A549 (cell line): ENCODE results near the gene CEP112. TPM values are rescaled to one million over a fixed set of nuclear protein-coding genes. Genes with fewer than 3 reads are reported as not detected.

ENCODE experiments used
- ATAC-seq, 2 experiments: fragments of 200-7000 bp in 1 of 2; fragments of >200 bp in 1 of 2; cut with Nextera tagmentation in 1 of 2; cut with Tn5 transposase in 1 of 2; 3 replicates each; pipeline versions ENCODE4 v1.8.0 to v1.9.1; 2018 to 2020; ENCODE audit warnings: mild to moderate bottlenecking in 1 of 2, moderate library complexity in 1 of 2
- CTCF ChIA-PET: fragments of 300-600 bp; sonication (Branson Sonifier 250); formaldehyde crosslinking; extraction: SDS; loops from one replicate; lab custom pipeline; 2021; ENCODE audit warnings: antibody characterized with exemption, inconsistent platforms; lab: Yijun Ruan, JAX
- POLR2A ChIA-PET: fragments of 350-600 bp; formaldehyde crosslinking; extraction: SDS; loops from one replicate; lab custom pipeline; 2021; ENCODE audit warnings: antibody characterized with exemption, inconsistent platforms; lab: Yijun Ruan, JAX
- DNase-seq, 2 experiments: peaks; one replicate each; pipeline versions ENCODE4 v3.0.0 to v3.0.0-alpha.2; 2011 to 2016; ENCODE audit warnings: low read depth in 1 of 2, low spot score in 1 of 2
- FAIRE-seq: peaks from 2 replicates; lab custom pipeline; 2011; peaks lifted over from hg19 to GRCh38; lab: Jason Lieb, UNC
- H3K27ac ChIP-seq, 2 experiments: fragments of >200 bp; sonication (Bioruptor Twin); formaldehyde crosslinking; 3 replicates each; pipeline ENCODE4 v1.5.1; 2016 to 2017
- H3K4me1 ChIP-seq: fragments of >200 bp; sonication (Bioruptor Twin); formaldehyde crosslinking; 3 replicates; pipeline ENCODE4 v1.6.1; 2016
- H3K4me2 ChIP-seq: fragments of >200 bp; sonication (Bioruptor Twin); formaldehyde crosslinking; 3 replicates; pipeline ENCODE4 v1.6.1; 2016
- H3K4me3 ChIP-seq: fragments of >200 bp; sonication (Bioruptor Twin); formaldehyde crosslinking; 3 replicates; pipeline ENCODE4 v1.5.1; 2016
- H3K9me3 ChIP-seq: fragments of >200 bp; sonication (Bioruptor Twin); formaldehyde crosslinking; 3 replicates; pipeline ENCODE4 v1.6.1; 2016
- BCL3 ChIP-seq: fragments of >200 bp; sonication (Bioruptor Twin); formaldehyde crosslinking; IDR thresholded peaks from 3 replicates; pipeline ENCODE4 v1.6.1; 2016
- CEBPB ChIP-seq, 2 experiments: fragments of >200 bp in 1 of 2; sonication (Bioruptor Twin) in 1 of 2; formaldehyde crosslinking in 1 of 2; IDR thresholded peaks; 2 replicates each; pipeline ENCODE4 v1.6.1; 2012 to 2016
- CHD4 ChIP-seq: fragments of 200-600 bp; sonication (generic); IDR thresholded peaks from 2 replicates; pipeline ENCODE4 v1.6.1; 2016; ENCODE audit warnings: antibody characterized with exemption, mild to moderate bottlenecking, borderline replicate concordance
- ELK1 ChIP-seq: fragments of 150-350 bp; IDR thresholded peaks from 2 replicates; pipeline ENCODE4 v1.6.1; 2014; ENCODE audit warnings: low read depth, mild to moderate bottlenecking, low read length
- EP300 ChIP-seq, 2 experiments: fragments of >200 bp; sonication (Bioruptor Twin); formaldehyde crosslinking; IDR thresholded peaks; 2 replicates in 1 of 2; 3 replicates in 1 of 2; pipeline ENCODE4 v1.6.1; 2016 to 2017
- FOSL2 ChIP-seq, 2 experiments: fragments of 450-650 bp in 1 of 2; fragments of >200 bp in 1 of 2; sonication (Bioruptor Twin) in 1 of 2; formaldehyde crosslinking; IDR thresholded peaks; 2 replicates each; pipeline versions ENCODE4 v1.5.0 to v1.6.1; 2016 to 2020; ENCODE audit warnings: mild to moderate bottlenecking in 1 of 2, moderate library complexity in 1 of 2
- FOXS1 ChIP-seq: fragments of 250-450 bp; sonication (Bioruptor Pico); IDR thresholded peaks from 2 replicates; pipeline ENCODE4 v1.5.0; 2020; ENCODE audit warnings: mild to moderate bottlenecking, moderate library complexity
- GATA3 ChIP-seq: IDR thresholded peaks from 2 replicates; pipeline ENCODE4 v1.6.1; 2012; ENCODE audit warnings: borderline replicate concordance
- HES2 ChIP-seq: fragments of >200 bp; sonication (Bioruptor Twin); formaldehyde crosslinking; IDR thresholded peaks from 2 replicates; pipeline ENCODE4 v1.6.1; 2016
- HMGXB4 ChIP-seq: fragments of 250-450 bp; sonication (Bioruptor Pico); IDR thresholded peaks from 2 replicates; pipeline ENCODE4 v1.5.0; 2021; ENCODE audit warnings: mild to moderate bottlenecking, moderate library complexity, borderline replicate concordance
- HOXA7 ChIP-seq: fragments of 250-450 bp; sonication (Bioruptor Pico); IDR thresholded peaks from 2 replicates; pipeline ENCODE4 v1.5.0; 2020; ENCODE audit warnings: mild to moderate bottlenecking, moderate library complexity
- HOXB5 ChIP-seq: fragments of 250-450 bp; sonication (Bioruptor Pico); IDR thresholded peaks from 2 replicates; pipeline ENCODE4 v1.5.0; 2020; ENCODE audit warnings: mild to moderate bottlenecking, moderate library complexity
- JUN ChIP-seq, 2 experiments: fragments of >200 bp; sonication (Bioruptor Twin); formaldehyde crosslinking; IDR thresholded peaks; 2 replicates in 1 of 2; 3 replicates in 1 of 2; pipeline ENCODE4 v1.6.1; 2016 to 2017
- JUNB ChIP-seq: fragments of >200 bp; sonication (Bioruptor Twin); formaldehyde crosslinking; IDR thresholded peaks from 2 replicates; pipeline ENCODE4 v1.6.1; 2016
- MAFK ChIP-seq: fragments of 450-650 bp; IDR thresholded peaks from 2 replicates; pipeline ENCODE4 v1.6.1; 2014; ENCODE audit not compliant: partially characterized antibody
- MAX ChIP-seq: IDR thresholded peaks from 2 replicates; pipeline ENCODE4 v1.6.1; 2012
- NFE2L2 ChIP-seq: fragments of 150-350 bp; conservative IDR thresholded peaks from 2 replicates; pipeline ENCODE4 v1.6.1; 2014; ENCODE audit warnings: low read length
- PBX3 ChIP-seq: IDR thresholded peaks from 2 replicates; pipeline ENCODE4 v1.6.1; 2012
- PHF8 ChIP-seq: fragments of 200-600 bp; sonication (generic); IDR thresholded peaks from 2 replicates; pipeline ENCODE4 v1.6.1; 2016; ENCODE audit warnings: low read depth, mild to moderate bottlenecking, antibody characterized with exemption, moderate library complexity, borderline replicate concordance
- RAD21 ChIP-seq, 2 experiments: fragments of >200 bp in 1 of 2; sonication (Bioruptor Twin) in 1 of 2; formaldehyde crosslinking in 1 of 2; IDR thresholded peaks in 1 of 2; conservative IDR thresholded peaks in 1 of 2; 2 replicates in 1 of 2; 3 replicates in 1 of 2; pipeline ENCODE4 v1.6.1; 2012 to 2018; ENCODE audit warnings: inconsistent platforms in 1 of 2
- RARB ChIP-seq: fragments of 250-450 bp; sonication (Bioruptor Pico); IDR thresholded peaks from 2 replicates; pipeline ENCODE4 v1.8.0; 2021; ENCODE audit warnings: mild to moderate bottlenecking, moderate library complexity
- SMC3 ChIP-seq: fragments of >200 bp; sonication (Bioruptor Twin); formaldehyde crosslinking; IDR thresholded peaks from 3 replicates; pipeline ENCODE4 v1.6.1; 2018; ENCODE audit warnings: inconsistent platforms
- USF2 ChIP-seq: fragments of 450-650 bp; IDR thresholded peaks from 2 replicates; pipeline ENCODE4 v1.6.1; 2014; ENCODE audit warnings: antibody characterized with exemption
- WGBS: methylation state at CpG from one replicate; pipeline ENCODE4 v1.1.6; 2017; ENCODE audit errors: missing lambda C conversion rate; 5-methylcytosine and 5-hydroxymethylcytosine counted together
- polyA plus RNA-seq, 4 experiments: library from polyadenylated mRNA; depleted of rRNA in 3 of 4; stranded (reverse); fragments of >200 nt; fragmentation: RNase III in 1 of 4; extraction: RNeasy Plus Mini Kit Qiagen cat#74134 plus additional on column Dnase treatment in 1 of 4; gene quantifications; 2 replicates in 3 of 4; 3 replicates in 1 of 4; pipeline ENCODE4 v1.2.3, GENCODE V29; 2011 to 2017

Gene CEP112
- polyA plus RNA-seq, 2 of the 4 experiments (the other 2 are of a cell fraction), result 9.6 to 15.2 TPM

GRCh38 chr17:65785109-65785508 is 406.8 kb downstream of the CEP112 start:
- DNase-seq (peak; percentile 18 to 93), ATAC-seq (peak; percentile 94 to 95)
- peaks cover 12% of the 10 kb centered on the region for H3K9me3 ChIP-seq
- CTCF ChIA-PET, result interaction anchor here (0.7 to 2.4 kb wide), 3 partner anchors 10 to 491 kb away, joined by 3 to 13 read pairs (median 5); no protein-coding TSS in a partner anchor
- H3K4me3 ChIP-seq, result no peak overlapping the region
- peak; percentile 82 for TF ChIP-seq MAX
- peak; percentile 98 for TF ChIP-seq GATA3
- TF ChIP-seq HMGXB4 (CRISPR knock-in tag), result no peak
- TF ChIP-seq EP300 (IDR thresholded peaks at IDR 0.05), result peak; percentile 84 to 91; a peak in 4 of 5 replicates
- peak; percentile 89 to 98; a peak in 4 of 5 replicates for TF ChIP-seq JUN (IDR thresholded peaks at IDR 0.05)
- TF ChIP-seq PHF8, result no peak
- TF ChIP-seq RAD21 (conservative IDR thresholded peaks at IDR 0.05 in 1 of 2, IDR thresholded peaks at IDR 0.05 in 1 of 2), result peak; percentile 43 to 66; a peak in 4 of 5 replicates
- TF ChIP-seq CEBPB (IDR thresholded peaks at IDR 0.05), result peak; percentile 88 to 94
- peak; percentile 80 for TF ChIP-seq HES2
- TF ChIP-seq MAFK, result peak; percentile 100
- 0 out of 2 replicates have a peak, but pooled peaks have one; percentile 57 for TF ChIP-seq RARB (CRISPR knock-in tag)
- 0 out of 2 replicates have a peak, but pooled peaks have one; percentile 60 for TF ChIP-seq HOXB5
- TF ChIP-seq HOXA7 (CRISPR knock-in tag), result no peak
- peak; percentile 75; the same call in 1 of the 2 replicates for TF ChIP-seq FOXS1 (CRISPR knock-in tag)
- TF ChIP-seq SMC3, result peak; percentile 58
- 0 out of 2 replicates have a peak, but pooled peaks have one; percentile 19 for TF ChIP-seq CHD4
- TF ChIP-seq JUNB, result peak; percentile 100
- TF ChIP-seq PBX3, result no peak; the same call in 1 of the 2 replicates
- peak; percentile 99 for TF ChIP-seq FOSL2 (IDR thresholded peaks at IDR 0.05)
- TF ChIP-seq FOSL2 (CRISPR knock-in tag; IDR thresholded peaks at IDR 0.05), result peak; percentile 99
- peak; percentile 99 for TF ChIP-seq NFE2L2
- TF ChIP-seq USF2, result no peak
- TF ChIP-seq BCL3, result peak; percentile 99
- TF ChIP-seq ELK1, result no peak
- TF ChIP-seq, all 56 proteins: peak for 17
- peaks cover 33% of the 10 kb centered on the region for H3K4me1 ChIP-seq
- H3K27ac ChIP-seq, result peak overlapping the region; percentile 76 to 93
- POLR2A ChIA-PET, result no interaction called here
- peak overlapping the region; percentile 88 for H3K4me2 ChIP-seq
- FAIRE-seq, result peak; percentile 100
- 0% methylated on average over 1 of the region's 1 CpG for WGBS
